Measurements from ENCODE around the gene CDH4. TPM values are rescaled to one million over a fixed set of nuclear protein-coding genes. Genes with fewer than 3 reads are reported as not detected.

Gene CDH4
- total and polyA plus RNA-seq, 9 of the 15 experiments (the other 6 are each of a cell fraction or from before 2014, with no cell fraction given): 0.04 TPM; not detected in 8

DNA sequence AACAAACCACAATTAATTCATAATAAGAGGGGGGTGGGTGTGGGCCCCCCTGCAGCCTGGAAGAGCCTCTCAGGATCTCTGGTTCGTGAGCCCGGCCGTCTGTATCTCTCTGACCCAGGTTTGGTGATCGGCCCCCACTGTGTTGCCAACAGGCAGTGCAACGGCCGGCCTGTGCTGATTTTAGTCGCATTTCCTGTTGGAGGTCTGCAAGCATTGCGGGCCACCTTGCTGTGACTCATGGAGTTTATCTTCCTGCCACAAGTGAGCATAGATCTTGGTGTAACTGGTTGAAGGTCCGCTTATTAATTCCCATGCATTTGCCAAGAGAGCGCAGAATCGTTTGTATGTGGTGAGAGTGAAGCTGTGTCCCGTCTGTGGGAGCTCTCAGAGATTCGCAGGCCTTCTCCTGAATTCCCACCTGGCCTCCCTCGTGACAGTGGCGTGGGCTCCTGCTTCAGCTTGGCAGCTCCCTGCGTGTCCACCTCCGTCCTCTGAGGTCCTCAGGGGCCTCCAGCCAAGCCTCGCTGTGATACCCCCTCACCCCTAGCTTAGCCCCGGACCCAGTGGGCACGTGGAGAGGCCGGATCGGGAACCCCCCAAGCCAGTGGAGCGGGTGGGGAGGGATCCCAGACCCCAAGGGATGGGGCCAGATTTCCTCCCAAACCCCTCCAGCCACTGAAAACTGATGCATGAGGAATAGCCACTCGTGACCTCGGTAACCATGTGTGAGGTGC, 269.8 kb downstream of the CDH4 start (continued):
- no peak for TF ChIP-seq ZNF699 (CRISPR knock-in tag; IDR thresholded peaks at IDR 0.05; ENCODE audit: insufficient replicate concordance)
- TF ChIP-seq TSC22D4 (tag; IDR thresholded peaks at IDR 0.05): no peak
- TF ChIP-seq CREB1 (IDR thresholded peaks at IDR 0.05): no peak
- TF ChIP-seq CREB1 (CRISPR knock-in tag; IDR thresholded peaks at IDR 0.05): no peak
- TF ChIP-seq ETV1 (tag; conservative IDR thresholded peaks at IDR 0.05; ENCODE audit: low read depth): no peak
- TF ChIP-seq GMEB1 (CRISPR knock-in tag; IDR thresholded peaks at IDR 0.05): no peak
- no peak for TF ChIP-seq BACH1 (tag; IDR thresholded peaks at IDR 0.05)
- TF ChIP-seq, protein P1, sequence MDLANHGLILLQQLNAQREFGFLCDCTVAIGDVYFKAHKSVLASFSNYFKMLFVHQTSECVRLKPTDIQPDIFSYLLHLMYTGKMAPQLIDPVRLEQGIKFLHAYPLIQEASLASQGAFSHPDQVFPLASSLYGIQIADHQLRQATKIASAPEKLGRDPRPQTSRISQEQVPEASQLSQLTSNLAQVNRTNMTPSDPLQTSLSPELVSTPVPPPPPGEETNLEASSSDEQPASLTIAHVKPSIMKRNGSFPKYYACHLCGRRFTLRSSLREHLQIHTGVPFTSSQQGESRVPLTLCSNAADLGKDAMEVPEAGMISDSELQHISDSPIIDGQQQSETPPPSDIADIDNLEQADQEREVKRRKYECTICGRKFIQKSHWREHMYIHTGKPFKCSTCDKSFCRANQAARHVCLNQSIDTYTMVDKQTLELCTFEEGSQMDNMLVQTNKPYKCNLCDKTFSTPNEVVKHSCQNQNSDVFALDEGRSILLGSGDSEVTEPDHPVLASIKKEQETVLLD (IDR thresholded peaks at IDR 0.05): no peak
- TF ChIP-seq MYNN (IDR thresholded peaks at IDR 0.05): no peak
- no peak for TF ChIP-seq MYNN (CRISPR knock-in tag; IDR thresholded peaks at IDR 0.05)
- TF ChIP-seq CBFA2T3 (IDR thresholded peaks at IDR 0.05): peak; percentile 90
- no peak for TF ChIP-seq EZH2 (IDR thresholded peaks at IDR 0.05; ENCODE audit: borderline replicate concordance, low read depth, low read length)
- TF ChIP-seq POLR2H (tag; IDR thresholded peaks at IDR 0.05; ENCODE audit: low read depth): no peak
- TF ChIP-seq THRA (IDR thresholded peaks at IDR 0.05): no peak
- TF ChIP-seq, protein P2, sequence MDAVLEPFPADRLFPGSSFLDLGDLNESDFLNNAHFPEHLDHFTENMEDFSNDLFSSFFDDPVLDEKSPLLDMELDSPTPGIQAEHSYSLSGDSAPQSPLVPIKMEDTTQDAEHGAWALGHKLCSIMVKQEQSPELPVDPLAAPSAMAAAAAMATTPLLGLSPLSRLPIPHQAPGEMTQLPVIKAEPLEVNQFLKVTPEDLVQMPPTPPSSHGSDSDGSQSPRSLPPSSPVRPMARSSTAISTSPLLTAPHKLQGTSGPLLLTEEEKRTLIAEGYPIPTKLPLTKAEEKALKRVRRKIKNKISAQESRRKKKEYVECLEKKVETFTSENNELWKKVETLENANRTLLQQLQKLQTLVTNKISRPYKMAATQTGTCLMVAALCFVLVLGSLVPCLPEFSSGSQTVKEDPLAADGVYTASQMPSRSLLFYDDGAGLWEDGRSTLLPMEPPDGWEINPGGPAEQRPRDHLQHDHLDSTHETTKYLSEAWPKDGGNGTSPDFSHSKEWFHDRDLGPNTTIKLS (IDR thresholded peaks at IDR 0.05; ENCODE audit: borderline replicate concordance, low read depth): no peak
- no peak for TF ChIP-seq ZNF79 (CRISPR knock-in tag; IDR thresholded peaks at IDR 0.05; ENCODE audit: low read depth)
- TF ChIP-seq TARDBP (IDR thresholded peaks at IDR 0.05): no peak
- peak; percentile 44; the same call in 1 of the 2 replicates for TF ChIP-seq L3MBTL2 (IDR thresholded peaks at IDR 0.05)
- TF ChIP-seq, protein P3, sequence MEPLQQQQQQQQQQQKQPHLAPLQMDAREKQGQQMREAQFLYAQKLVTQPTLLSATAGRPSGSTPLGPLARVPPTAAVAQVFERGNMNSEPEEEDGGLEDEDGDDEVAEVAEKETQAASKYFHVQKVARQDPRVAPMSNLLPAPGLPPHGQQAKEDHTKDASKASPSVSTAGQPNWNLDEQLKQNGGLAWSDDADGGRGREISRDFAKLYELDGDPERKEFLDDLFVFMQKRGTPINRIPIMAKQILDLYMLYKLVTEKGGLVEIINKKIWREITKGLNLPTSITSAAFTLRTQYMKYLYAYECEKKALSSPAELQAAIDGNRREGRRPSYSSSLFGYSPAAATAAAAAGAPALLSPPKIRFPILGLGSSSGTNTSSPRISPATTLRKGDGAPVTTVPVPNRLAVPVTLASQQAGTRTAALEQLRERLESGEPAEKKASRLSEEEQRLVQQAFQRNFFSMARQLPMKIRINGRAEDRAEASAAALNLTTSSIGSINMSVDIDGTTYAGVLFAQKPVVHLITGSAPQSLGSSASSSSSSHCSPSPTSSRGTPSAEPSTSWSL (CRISPR knock-in tag; IDR thresholded peaks at IDR 0.05; ENCODE audit: borderline replicate concordance): no peak
- no peak for TF ChIP-seq HDAC1 (IDR thresholded peaks at IDR 0.05)
- TF ChIP-seq HDAC2 (IDR thresholded peaks at IDR 0.05): no peak
